Vagina (tissue), 2 donors: Measurements from ENCODE around the gene CNR1. TPM values are rescaled to one million over a fixed set of nuclear protein-coding genes. Genes with fewer than 3 reads are reported as not detected.

ENCODE experiments used
- DNase-seq, 2 donors: peaks; one replicate each; pipeline ENCODE4 v3.0.0-alpha.2; 2017; ENCODE audit errors: extremely low spot score in 2 of 2
- H3K27ac ChIP-seq: fragments of 200-600 bp; sonication (generic); one replicate; pipeline ENCODE4 v1.5.1; 2019
- H3K27me3 ChIP-seq: fragments of 200-600 bp; sonication (generic); one replicate; pipeline ENCODE4 v1.5.1; 2019
- H3K36me3 ChIP-seq, 2 donors: fragments of 200-600 bp; sonication (generic); one replicate each; pipeline ENCODE4 v1.5.1; 2017 to 2019
- H3K4me1 ChIP-seq: fragments of 200-600 bp; sonication (generic); one replicate; pipeline ENCODE4 v1.5.1; 2019
- H3K4me3 ChIP-seq, 2 donors: fragments of 200-600 bp; sonication (generic); 1 replicate in 1 of 2; 2 replicates in 1 of 2; pipeline ENCODE4 v1.5.1; 2016 to 2019
- H3K9me3 ChIP-seq: fragments of 200-600 bp; sonication (generic); one replicate; pipeline ENCODE4 v1.5.1; 2019
- CTCF ChIP-seq, 3 experiments: fragments of 450-650 bp in 2 of 3; fragments of 200-600 bp in 1 of 3; sonication (generic) in 1 of 3; IDR thresholded peaks; one replicate each; pipeline ENCODE4 v1.5.1; 2017 to 2019; ENCODE audit warnings: antibody characterized with exemption in 3 of 3, mild to moderate bottlenecking in 2 of 3, moderate library complexity in 2 of 3
- POLR2A ChIP-seq, 2 donors: fragments of 450-650 bp; IDR thresholded peaks; one replicate each; pipeline ENCODE4 v1.6.1; 2017; ENCODE audit warnings: antibody characterized with exemption in 2 of 2, mild to moderate bottlenecking in 2 of 2, moderate library complexity in 2 of 2
- POLR2AphosphoS5 ChIP-seq, 2 donors: sonication (generic); formaldehyde crosslinking; IDR thresholded peaks; one replicate each; pipeline ENCODE4 v1.9.0; 2017; ENCODE audit warnings: antibody characterized with exemption in 2 of 2, mild to moderate bottlenecking in 2 of 2, low read depth in 1 of 2; ENCODE audit not compliant: insufficient read depth in 1 of 2
- intact Hi-C: fragments of 100-400 bp; cut with DNase I; formaldehyde crosslinking; loops from one replicate; pipeline ENCODE4 v1.15.1; 2023
- total RNA-seq: library from RNA; depleted of rRNA; stranded (reverse); fragments of >200 nt; gene quantifications from one replicate; pipeline ENCODE4 v1.2.3, GENCODE V29; 2016

CNR1 gene
- total RNA-seq, 1 donor from 2014 or later = 6.1 TPM

GRCh38 chr6:88165087-88165843 lies 882 bp downstream of the CNR1 start:
- TF ChIP-seq POLR2A (IDR thresholded peaks at IDR 0.05) (no peak), CTCF (IDR thresholded peaks at IDR 0.05) (no peak), POLR2AphosphoS5 (IDR thresholded peaks at IDR 0.05; ENCODE audit: insufficient read depth in 1 of 2, low read depth in 1 of 2) (no peak)
- Histone ChIP-seq H3K4me3 (peak overlapping the region; percentile 57), H3K27me3 (peaks cover 4% of the 10 kb centered on the region), H3K9me3 (no peaks in the 10 kb centered on the region), H3K36me3 (no peaks in the 10 kb centered on the region), H3K4me1 (peaks cover 22% of the 10 kb centered on the region), H3K27ac (peak overlapping the region; percentile 40)
- intact Hi-C loops = no loop called here
- DNase-seq = no peak

GRCh38 chr6:88164061-88164460 lies 2.1 kb downstream of the CNR1 start:
- peak overlapping the region in 1 of 2 donors; percentile 57 for H3K4me3 ChIP-seq
- DNase-seq = no peak
- H3K27me3 ChIP-seq = peaks cover 4% of the 10 kb centered on the region
- H3K4me1 ChIP-seq = peaks cover 22% of the 10 kb centered on the region
- H3K9me3 ChIP-seq = no peaks in the 10 kb centered on the region
- no peak overlapping the region for H3K27ac ChIP-seq
- TF ChIP-seq POLR2A (IDR thresholded peaks at IDR 0.05) = no peak
- TF ChIP-seq POLR2AphosphoS5 (IDR thresholded peaks at IDR 0.05; ENCODE audit: insufficient read depth in 1 of 2, low read depth in 1 of 2) = no peak
- TF ChIP-seq CTCF (IDR thresholded peaks at IDR 0.05) = no peak
- no peaks in the 10 kb centered on the region for H3K36me3 ChIP-seq
- intact Hi-C loops = no loop called here

GRCh38 chr6:88163616-88164015 lies 2.5 kb downstream of the CNR1 start:
- no peak for DNase-seq
- no peaks in the 10 kb centered on the region for H3K36me3 ChIP-seq
- no peak overlapping the region for H3K4me3 ChIP-seq
- peaks cover 4% of the 10 kb centered on the region for H3K27me3 ChIP-seq
- H3K9me3 ChIP-seq = no peaks in the 10 kb centered on the region
- H3K27ac ChIP-seq = no peak overlapping the region
- intact Hi-C loops = no loop called here
- TF ChIP-seq POLR2AphosphoS5 (IDR thresholded peaks at IDR 0.05; ENCODE audit: insufficient read depth in 1 of 2, low read depth in 1 of 2) (no peak), CTCF (IDR thresholded peaks at IDR 0.05) (no peak), POLR2A (IDR thresholded peaks at IDR 0.05) (no peak)
- H3K4me1 ChIP-seq = peaks cover 22% of the 10 kb centered on the region

GRCh38 chr6:88161940-88162339 lies 4.2 kb downstream of the CNR1 start:
- Histone ChIP-seq H3K4me3 (no peak overlapping the region), H3K9me3 (no peaks in the 10 kb centered on the region), H3K36me3 (no peaks in the 10 kb centered on the region), H3K27ac (no peak overlapping the region), H3K4me1 (peaks cover 16% of the 10 kb centered on the region), H3K27me3 (peaks cover 4% of the 10 kb centered on the region)
- no peak for TF ChIP-seq CTCF (IDR thresholded peaks at IDR 0.05)
- no peak for TF ChIP-seq POLR2AphosphoS5 (IDR thresholded peaks at IDR 0.05; ENCODE audit: insufficient read depth in 1 of 2, low read depth in 1 of 2)
- no peak for TF ChIP-seq POLR2A (IDR thresholded peaks at IDR 0.05)
- intact Hi-C loops = no loop called here
- no peak for DNase-seq

- DNase-seq = no peak
- Histone ChIP-seq H3K27me3 (no peaks in the 10 kb centered on the region), H3K27ac (no peak overlapping the region), H3K4me1 (no peaks in the 10 kb centered on the region), H3K4me3 (no peak overlapping the region), H3K9me3 (no peaks in the 10 kb centered on the region), H3K36me3 (no peaks in the 10 kb centered on the region)
- TF ChIP-seq POLR2AphosphoS5 (IDR thresholded peaks at IDR 0.05; ENCODE audit: insufficient read depth in 1 of 2, low read depth in 1 of 2) (no peak), CTCF (IDR thresholded peaks at IDR 0.05) (no peak), POLR2A (IDR thresholded peaks at IDR 0.05) (no peak)
- intact Hi-C loops = no loop called here
Measured at GRCh38 chr6:88157106-88157505, 9.0 kb downstream of the CNR1 start.
